CD4-positive, alpha-beta T cell (primary cell): ENCODE measurements around the gene CRABP1. TPM values are rescaled to one million over a fixed set of nuclear protein-coding genes. Genes with fewer than 3 reads are reported as not detected.

Experiments used
- ATAC-seq: fragments of 200-7000 bp; cut with Tn5 transposase; one replicate; pipeline ENCODE4 v1.10.0; 2022; ENCODE audit warnings: mild to moderate bottlenecking; ENCODE audit not compliant: poor library complexity
- CTCF ChIA-PET: fragments of 350-600 bp; sonication (Branson Sonifier 250); formaldehyde crosslinking; loops from one replicate; lab custom pipeline; 2021; ENCODE audit warnings: antibody characterized with exemption, inconsistent platforms; lab: Charles Lee
- POLR2A ChIA-PET: fragments of 350-600 bp; sonication (Branson Sonifier 250); formaldehyde crosslinking; loops from one replicate; lab custom pipeline; 2021; ENCODE audit warnings: antibody characterized with exemption, inconsistent platforms; lab: Charles Lee
- DNase-seq, 14 experiments: peaks; one replicate each; pipeline ENCODE4 v3.0.0-alpha.2; 2013 to 2020; ENCODE audit warnings: mixed read lengths in 2 of 14
- H3K27ac ChIP-seq, 2 donors: one replicate each; pipeline versions ENCODE4 v1.5.1 to v1.7.0; 2013; ENCODE audit warnings: low read length in 2 of 2, low read depth in 1 of 2, mild to moderate bottlenecking in 1 of 2
- H3K27me3 ChIP-seq, 2 experiments: 1 replicate in 1 of 2; 2 replicates in 1 of 2; pipeline versions ENCODE4 v1.6.1 to v1.7.0; 2013; ENCODE audit warnings: low read length in 2 of 2, control low read depth in 1 of 2, mild to moderate bottlenecking in 1 of 2, moderate library complexity in 1 of 2; ENCODE audit not compliant: insufficient read depth in 2 of 2, control insufficient read depth in 1 of 2
- H3K36me3 ChIP-seq: one replicate; pipeline ENCODE4 v1.6.1; 2013; ENCODE audit warnings: low read length, control low read depth; ENCODE audit not compliant: insufficient read depth
- H3K4me1 ChIP-seq: one replicate; pipeline ENCODE4 v1.6.1; 2013; ENCODE audit warnings: low read length, control low read depth; ENCODE audit not compliant: insufficient read depth
- H3K4me3 ChIP-seq: one replicate; pipeline ENCODE4 v1.5.1; 2013; ENCODE audit warnings: mild to moderate bottlenecking, low read length, moderate library complexity
- H3K9me3 ChIP-seq, 2 experiments: 1 replicate in 1 of 2; 2 replicates in 1 of 2; pipeline versions ENCODE4 v1.6.1 to v1.7.0; 2013; ENCODE audit warnings: low read length in 2 of 2, mild to moderate bottlenecking in 2 of 2, control low read depth in 1 of 2, moderate library complexity in 1 of 2; ENCODE audit not compliant: control insufficient read depth in 1 of 2, insufficient read depth in 1 of 2
- H3K27ac Mint-ChIP-seq: one replicate; pipeline ENCODE4 v1.8.0; 2020; ENCODE audit warnings: mixed read lengths
- H3K27me3 Mint-ChIP-seq: one replicate; pipeline ENCODE4 v1.8.0; 2021; ENCODE audit warnings: mixed read lengths
- H3K36me3 Mint-ChIP-seq: one replicate; pipeline ENCODE4 v1.8.0; 2021; ENCODE audit warnings: low read depth, mixed read lengths
- H3K4me1 Mint-ChIP-seq: one replicate; pipeline ENCODE4 v1.8.0; 2021; ENCODE audit warnings: low read depth, mixed read lengths
- H3K4me3 Mint-ChIP-seq: one replicate; pipeline ENCODE4 v1.8.0; 2020; ENCODE audit warnings: mild to moderate bottlenecking, mixed read lengths
- H3K9me3 Mint-ChIP-seq: one replicate; pipeline ENCODE4 v1.8.0; 2020; ENCODE audit warnings: mixed read lengths
- intact Hi-C, 2 experiments: fragments of 100-400 bp; cut with DNase I in 1 of 2; cut with micrococcal nuclease in 1 of 2; formaldehyde crosslinking; loops; one replicate each; pipeline versions ENCODE4 v1.15.1 to v1.9.0; 2023 to 2025; cut with DNase I, micrococcal nuclease
- total RNA-seq, 174 experiments: library from RNA in 2 of 174; stranded (reverse) in 2 of 174; gene quantifications; one replicate each; pipeline ENCODE4 v1.2.3 and lab custom pipeline; 2021 to 2026
- TF ChIP-seq, protein P1 (sequence below): fragments of 200-600 bp; IDR thresholded peaks from one replicate; pipeline ENCODE4 v1.8.0; 2022; ENCODE audit warnings: antibody characterized with exemption, mild to moderate bottlenecking

CRABP1 gene
- total RNA-seq, 2 experiments from 2014 or later: not detected

- H3K36me3 ChIP-seq: no peaks in the 10 kb centered on the region
- CTCF ChIA-PET: interaction anchor here (0.5 kb wide), 1 partner anchor 1692 kb away, joined by 3 read pairs; no protein-coding TSS in a partner anchor
- no peak for DNase-seq
- H3K27ac Mint-ChIP-seq: no peak overlapping the region
- H3K4me3 ChIP-seq: no peak overlapping the region
- no peaks in the 10 kb centered on the region for H3K27me3 ChIP-seq
- TF ChIP-seq, protein P1, sequence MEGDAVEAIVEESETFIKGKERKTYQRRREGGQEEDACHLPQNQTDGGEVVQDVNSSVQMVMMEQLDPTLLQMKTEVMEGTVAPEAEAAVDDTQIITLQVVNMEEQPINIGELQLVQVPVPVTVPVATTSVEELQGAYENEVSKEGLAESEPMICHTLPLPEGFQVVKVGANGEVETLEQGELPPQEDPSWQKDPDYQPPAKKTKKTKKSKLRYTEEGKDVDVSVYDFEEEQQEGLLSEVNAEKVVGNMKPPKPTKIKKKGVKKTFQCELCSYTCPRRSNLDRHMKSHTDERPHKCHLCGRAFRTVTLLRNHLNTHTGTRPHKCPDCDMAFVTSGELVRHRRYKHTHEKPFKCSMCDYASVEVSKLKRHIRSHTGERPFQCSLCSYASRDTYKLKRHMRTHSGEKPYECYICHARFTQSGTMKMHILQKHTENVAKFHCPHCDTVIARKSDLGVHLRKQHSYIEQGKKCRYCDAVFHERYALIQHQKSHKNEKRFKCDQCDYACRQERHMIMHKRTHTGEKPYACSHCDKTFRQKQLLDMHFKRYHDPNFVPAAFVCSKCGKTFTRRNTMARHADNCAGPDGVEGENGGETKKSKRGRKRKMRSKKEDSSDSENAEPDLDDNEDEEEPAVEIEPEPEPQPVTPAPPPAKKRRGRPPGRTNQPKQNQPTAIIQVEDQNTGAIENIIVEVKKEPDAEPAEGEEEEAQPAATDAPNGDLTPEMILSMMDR: no peak
- POLR2A ChIA-PET: no interaction called here
- H3K9me3 Mint-ChIP-seq: no peaks in the 10 kb centered on the region
- H3K27ac ChIP-seq: no peak overlapping the region
- H3K4me3 Mint-ChIP-seq: no peak overlapping the region
- H3K4me1 ChIP-seq: no peaks in the 10 kb centered on the region
- H3K27me3 Mint-ChIP-seq: peaks cover 3% of the 10 kb centered on the region
- ATAC-seq: no peak
- H3K36me3 Mint-ChIP-seq: no peaks in the 10 kb centered on the region
- H3K4me1 Mint-ChIP-seq: no peaks in the 10 kb centered on the region
- H3K9me3 ChIP-seq: no peaks in the 10 kb centered on the region
- intact Hi-C loops: no loop called here
These were observed 57.2 kb downstream of the CRABP1 start for GRCh38 chr15:78397382-78397781.

Other genes starting within 250 kb of the CRABP1 start
- gene SH2D7, start 247.8 kb upstream of the CRABP1 start, total RNA-seq: not detected
- 1 to 10 TPM in 1 of 2 experiments, under 1 TPM in 1; 0.82 to 1.7 TPM for gene CIB2, start 208.9 kb upstream of the CRABP1 start, total RNA-seq
- 10 to 100 TPM; 47.5 to 47.6 TPM for gene IDH3A, start 191.0 kb upstream of the CRABP1 start, total RNA-seq
- under 1 TPM; 0.05 to 0.22 TPM for gene ACSBG1, start 105.8 kb upstream of the CRABP1 start, total RNA-seq
- 10 to 100 TPM; 47.0 to 48.5 TPM for gene DNAJA4, start 75.8 kb upstream of the CRABP1 start, total RNA-seq
- gene SKIC8, start 40.7 kb upstream of the CRABP1 start, total RNA-seq: 10 to 100 TPM; 13.3 to 16.7 TPM
- 10 to 100 TPM; 84.3 to 89.0 TPM for gene IREB2, start 97.9 kb downstream of the CRABP1 start, total RNA-seq
- gene HYKK, start 167.2 kb downstream of the CRABP1 start, total RNA-seq: 1 to 10 TPM; 1.8 to 2.3 TPM
- 10 to 100 TPM; 65.5 to 66.4 TPM for gene PSMA4, start 200.1 kb downstream of the CRABP1 start, total RNA-seq
- under 1 TPM; 0.25 TPM for gene CHRNA5, start 225.2 kb downstream of the CRABP1 start, total RNA-seq